ENCODE measurements around the gene SLC30A4.

Gene SLC30A4

GRCh38 chr15:45451265-45451664, 71.3 kb downstream of the SLC30A4 start:
- DNase-seq (ENCODE audit: low read depth): no peak

GRCh38 chr15:45449916-45450867, 72.4 kb downstream of the SLC30A4 start:
- DNase-seq (ENCODE audit: low read depth): no peak

- DNase-seq (ENCODE audit: low read depth): no peak
Observed at GRCh38 chr15:45449395-45449794, 73.2 kb downstream of the SLC30A4 start.

GRCh38 chr15:45448066-45448915, 74.3 kb downstream of the SLC30A4 start:
- no peak for DNase-seq (ENCODE audit: low read depth)

GRCh38 chr15:45443645-45444044, 78.9 kb downstream of the SLC30A4 start:
- DNase-seq (ENCODE audit: low read depth): no peak

- no peak for DNase-seq (ENCODE audit: low read depth)
Observed at GRCh38 chr15:45442507-45443135, 79.9 kb downstream of the SLC30A4 start.

- DNase-seq (ENCODE audit: low read depth): no peak
Observed at GRCh38 chr15:45441686-45442085, 80.9 kb downstream of the SLC30A4 start.

- DNase-seq (ENCODE audit: low read depth): no peak
Observed at GRCh38 chr15:45441036-45441435, 81.5 kb downstream of the SLC30A4 start.

- DNase-seq (ENCODE audit: low read depth): no peak
Observed at GRCh38 chr15:45439521-45440260, 82.9 kb downstream of the SLC30A4 start.

GRCh38 chr15:45435124-45435903, 87.2 kb downstream of the SLC30A4 start:
- no peak for DNase-seq (ENCODE audit: low read depth)

GRCh38 chr15:45434078-45434567, 88.4 kb downstream of the SLC30A4 start:
- DNase-seq (ENCODE audit: low read depth): no peak

GRCh38 chr15:45431511-45431910, 91.0 kb downstream of the SLC30A4 start:
- DNase-seq (ENCODE audit: low read depth): no peak

GRCh38 chr15:45429941-45430792, 92.4 kb downstream of the SLC30A4 start:
- peak; percentile 85 for DNase-seq (ENCODE audit: low read depth)

Data from activated T-helper 9 cell treated with anti-CD3 and anti-CD28 coated beads, Interleukin-2, amount 50 U/mL, for 16 hours (primary cell).